WTC11 (cell line): ENCODE results near the gene FTCD. TPM values are rescaled to one million over a fixed set of nuclear protein-coding genes. Genes with fewer than 3 reads are reported as not detected.

Source experiments
- ATAC-seq: fragments of 200-7000 bp; cut with Tn5 transposase; 2 replicates; pipeline ENCODE4 v1.10.0; 2021; ENCODE audit warnings: mild to moderate bottlenecking, moderate library complexity
- CTCF ChIA-PET: fragments of 300-600 bp; sonication (Branson Sonifier 250); formaldehyde crosslinking; loops from one replicate; lab custom pipeline; 2021; ENCODE audit warnings: antibody characterized with exemption; lab: Charles Lee
- POLR2A ChIA-PET: fragments of 350-600 bp; sonication (Branson Sonifier 250); formaldehyde crosslinking; loops from one replicate; lab custom pipeline; 2021; ENCODE audit warnings: antibody characterized with exemption; lab: Charles Lee
- DNase-seq: peaks from one replicate; pipeline ENCODE4 v3.0.0; 2021; ENCODE audit warnings: low spot score
- H3K27ac Mint-ChIP-seq: 2 replicates; pipeline ENCODE4 v1.8.0; 2021; ENCODE audit warnings: mixed read lengths
- H3K27me3 Mint-ChIP-seq: 2 replicates; pipeline ENCODE4 v1.8.0; 2021; ENCODE audit warnings: low read depth, mild to moderate bottlenecking, moderate library complexity, mixed read lengths
- H3K36me3 Mint-ChIP-seq: 2 replicates; pipeline ENCODE4 v1.8.0; 2021; ENCODE audit warnings: mixed read lengths
- H3K4me1 Mint-ChIP-seq: 2 replicates; pipeline ENCODE4 v1.8.0; 2022; ENCODE audit warnings: mixed read lengths
- H3K4me3 Mint-ChIP-seq: 2 replicates; pipeline ENCODE4 v1.8.0; 2021; ENCODE audit warnings: mild to moderate bottlenecking, moderate library complexity, mixed read lengths
- H3K9me3 Mint-ChIP-seq: 2 replicates; pipeline ENCODE4 v1.8.0; 2021; ENCODE audit warnings: mixed read lengths
- AFF4 ChIP-seq: sonication (generic); formaldehyde crosslinking; IDR thresholded peaks from 2 replicates; pipeline ENCODE4 v1.8.1; 2023; ENCODE audit warnings: mild to moderate bottlenecking, missing genetic modification reagents, borderline replicate concordance
- AR ChIP-seq: fragments of 250-450 bp; sonication (Bioruptor Pico); IDR thresholded peaks from 2 replicates; pipeline ENCODE4 v1.9.0; 2021; ENCODE audit warnings: mild to moderate bottlenecking
- CDX4 ChIP-seq: fragments of 250-450 bp; sonication (Bioruptor Pico); IDR thresholded peaks from 2 replicates; pipeline ENCODE4 v1.9.0; 2021; ENCODE audit warnings: moderate library complexity, mild to moderate bottlenecking, inconsistent platforms, borderline replicate concordance
- E2F4 ChIP-seq: sonication (generic); formaldehyde crosslinking; IDR thresholded peaks from 2 replicates; pipeline ENCODE4 v1.8.1; 2022; ENCODE audit warnings: low read depth, mild to moderate bottlenecking, moderate library complexity, missing genetic modification reagents, borderline replicate concordance
- E2F5 ChIP-seq: sonication (generic); formaldehyde crosslinking; IDR thresholded peaks from 2 replicates; pipeline ENCODE4 v1.8.1; 2022; ENCODE audit warnings: mild to moderate bottlenecking, moderate library complexity, missing genetic modification reagents
- EMX1 ChIP-seq: fragments of 250-450 bp; sonication (Bioruptor Pico); IDR thresholded peaks from 2 replicates; pipeline ENCODE4 v1.8.0; 2021; ENCODE audit warnings: mild to moderate bottlenecking
- FOXK1 ChIP-seq: sonication (generic); formaldehyde crosslinking; IDR thresholded peaks from 2 replicates; pipeline ENCODE4 v1.8.0; 2022; ENCODE audit warnings: mild to moderate bottlenecking, moderate library complexity, missing genetic modification reagents
- FOXP1 ChIP-seq: sonication (generic); formaldehyde crosslinking; IDR thresholded peaks from 2 replicates; pipeline ENCODE4 v1.8.0; 2022; ENCODE audit warnings: missing genetic modification reagents, mild to moderate bottlenecking, moderate library complexity, borderline replicate concordance
- GABPB1 ChIP-seq: sonication (generic); formaldehyde crosslinking; IDR thresholded peaks from 2 replicates; pipeline ENCODE4 v1.8.1; 2023; ENCODE audit warnings: mild to moderate bottlenecking, missing genetic modification reagents
- IRF2 ChIP-seq: sonication (generic); formaldehyde crosslinking; IDR thresholded peaks from 2 replicates; pipeline ENCODE4 v1.8.0; 2022; ENCODE audit warnings: low read depth, missing genetic modification reagents, borderline replicate concordance
- KAT7 ChIP-seq: sonication (generic); formaldehyde crosslinking; IDR thresholded peaks from 2 replicates; pipeline ENCODE4 v1.8.1; 2023; ENCODE audit warnings: missing genetic modification reagents, mild to moderate bottlenecking, borderline replicate concordance
- NFYB ChIP-seq: sonication (generic); formaldehyde crosslinking; conservative IDR thresholded peaks from 2 replicates; pipeline ENCODE4 v1.8.0; 2022; ENCODE audit warnings: low read depth, missing genetic modification reagents
- NR1H2 ChIP-seq: sonication (generic); formaldehyde crosslinking; IDR thresholded peaks from 2 replicates; pipeline ENCODE4 v1.9.0; 2021; ENCODE audit warnings: mild to moderate bottlenecking, moderate library complexity, missing genetic modification reagents
- NR3C1 ChIP-seq: sonication (generic); formaldehyde crosslinking; conservative IDR thresholded peaks from 2 replicates; pipeline ENCODE4 v1.8.1; 2023; ENCODE audit warnings: low read depth, mild to moderate bottlenecking, missing genetic modification reagents
- RELA ChIP-seq: sonication (generic); formaldehyde crosslinking; IDR thresholded peaks from 2 replicates; pipeline ENCODE4 v1.8.1; 2022; ENCODE audit warnings: missing genetic modification reagents, mild to moderate bottlenecking, borderline replicate concordance
- ZNF121 ChIP-seq: sonication (generic); formaldehyde crosslinking; IDR thresholded peaks from 2 replicates; pipeline ENCODE4 v1.8.0; 2023; ENCODE audit warnings: missing genetic modification reagents
- ZNF138 ChIP-seq: sonication (generic); formaldehyde crosslinking; conservative IDR thresholded peaks from 2 replicates; pipeline ENCODE4 v1.8.1; 2022; ENCODE audit warnings: mild to moderate bottlenecking, moderate library complexity, missing genetic modification reagents
- ZNF232 ChIP-seq: sonication (generic); formaldehyde crosslinking; IDR thresholded peaks from 2 replicates; pipeline ENCODE4 v1.8.0; 2022; ENCODE audit warnings: mild to moderate bottlenecking, missing genetic modification reagents
- ZNF317 ChIP-seq: sonication (generic); formaldehyde crosslinking; IDR thresholded peaks from 2 replicates; pipeline ENCODE4 v1.8.1; 2023; ENCODE audit warnings: low read depth, mild to moderate bottlenecking, moderate library complexity, missing genetic modification reagents, borderline replicate concordance
- ZNF423 ChIP-seq: fragments of 250-450 bp; sonication (Bioruptor Pico); IDR thresholded peaks from 2 replicates; pipeline ENCODE4 v2.1.2; 2022; ENCODE audit warnings: mild to moderate bottlenecking, moderate library complexity
- ZNF425 ChIP-seq: fragments of 250-450 bp; sonication (Bioruptor Pico); conservative IDR thresholded peaks from 2 replicates; pipeline ENCODE4 v1.9.0; 2021; ENCODE audit warnings: mild to moderate bottlenecking
- ZSCAN18 ChIP-seq: fragments of 250-450 bp; sonication (Bioruptor Pico); IDR thresholded peaks from 2 replicates; pipeline ENCODE4 v2.1.2; 2022; ENCODE audit warnings: mild to moderate bottlenecking, moderate library complexity
- total RNA-seq: library from RNA; stranded (reverse); gene quantifications from 3 replicates; pipeline ENCODE4 v1.2.3, GENCODE V29; 2021

The FTCD gene
- total RNA-seq, 1 experiment from 2014 or later: 6.1 TPM

GRCh38 chr21:46187814-46188213 is 32.4 kb upstream of the FTCD start:
- Mint-ChIP-seq H3K27me3 (no peaks in the 10 kb centered on the region), H3K36me3 (peaks cover 11% of the 10 kb centered on the region), H3K4me1 (peaks cover 26% of the 10 kb centered on the region), H3K27ac (peak overlapping the region; percentile 33), H3K9me3 (no peaks in the 10 kb centered on the region), H3K4me3 (no peak overlapping the region)
- CTCF ChIA-PET: no interaction called here
- ATAC-seq (no peak), DNase-seq (no peak)
- TF ChIP-seq ZNF317: no peak
- TF ChIP-seq ZNF232 (CRISPR knock-in tag): no peak
- TF ChIP-seq FOXK1 (CRISPR knock-in tag): no peak
- no peak for TF ChIP-seq ZNF121 (CRISPR knock-in tag)
- no peak for TF ChIP-seq RELA (CRISPR knock-in tag)
- TF ChIP-seq E2F4 (CRISPR knock-in tag): no peak
- no peak for TF ChIP-seq NR3C1 (CRISPR knock-in tag)
- TF ChIP-seq NR1H2 (CRISPR knock-in tag): no peak
- TF ChIP-seq ZNF138 (CRISPR knock-in tag): no peak
- no peak for TF ChIP-seq IRF2 (CRISPR knock-in tag)
- TF ChIP-seq AFF4 (CRISPR knock-in tag): no peak
- TF ChIP-seq EMX1: no peak
- no peak for TF ChIP-seq ZNF425 (CRISPR knock-in tag)
- TF ChIP-seq NFYB: no peak
- no peak for TF ChIP-seq KAT7 (CRISPR knock-in tag)
- no peak for TF ChIP-seq ZSCAN18 (CRISPR knock-in tag)
- no peak for TF ChIP-seq ZNF423 (CRISPR knock-in tag)
- no peak for TF ChIP-seq FOXP1 (CRISPR knock-in tag)
- POLR2A ChIA-PET: interaction anchor here (0.5 kb wide), 1 partner anchor 10 kb away, joined by 3 read pairs; no protein-coding TSS in a partner anchor

GRCh38 chr21:46187261-46187660 is 31.9 kb upstream of the FTCD start:
- POLR2A ChIA-PET: no interaction called here
- H3K27ac Mint-ChIP-seq: no peak overlapping the region; the same call in 1 of the 2 replicates
- peaks cover 28% of the 10 kb centered on the region for H3K4me1 Mint-ChIP-seq
- H3K36me3 Mint-ChIP-seq: peaks cover 11% of the 10 kb centered on the region; the same call in 1 of the 2 replicates
- CTCF ChIA-PET: interaction anchor here (1.7 kb wide), 1 partner anchor 34 kb away, joined by 4 read pairs; no protein-coding TSS in a partner anchor
- ATAC-seq: no peak
- no peak overlapping the region for H3K4me3 Mint-ChIP-seq
- no peaks in the 10 kb centered on the region for H3K9me3 Mint-ChIP-seq
- H3K27me3 Mint-ChIP-seq: no peaks in the 10 kb centered on the region
- DNase-seq: no peak
- TF ChIP-seq AR: no peak
- TF ChIP-seq ZNF423 (CRISPR knock-in tag): no peak
- no peak for TF ChIP-seq CDX4 (CRISPR knock-in tag)
- TF ChIP-seq GABPB1 (CRISPR knock-in tag): no peak
- no peak for TF ChIP-seq E2F5
